ENCODE measurements around the gene FNDC8.
"Not testable (repeated sequence)": the region's sequence is repeated elsewhere in the genome, so short reads cannot be mapped to it uniquely, and the experiment has no call there.

Gene FNDC8

GRCh38 chr17:35175638-35176415, 54.4 kb downstream of the FNDC8 start:
- no peak overlapping the region for H3K4me3 ChIP-seq (ENCODE audit: low read depth, low read length)
- DNase-seq (ENCODE audit: low read depth, low spot score), result no peak
- in situ Hi-C loops (cut with HindIII; ENCODE audit: low sequenced_read_pairs), result no loop called here
- no peak for TF ChIP-seq CTCF (IDR thresholded peaks at IDR 0.05; ENCODE audit: low read depth, low read length)

- DNase-seq (ENCODE audit: low read depth, low spot score), result no peak
- in situ Hi-C loops (cut with HindIII; ENCODE audit: low sequenced_read_pairs), result no loop called here
- no peak for TF ChIP-seq CTCF (IDR thresholded peaks at IDR 0.05; ENCODE audit: low read depth, low read length)
- H3K4me3 ChIP-seq (ENCODE audit: low read depth, low read length), result no peak overlapping the region
Measured at GRCh38 chr17:35176897-35177296, 55.5 kb downstream of the FNDC8 start.

- DNase-seq (ENCODE audit: low read depth, low spot score); H3K4me3 ChIP-seq (ENCODE audit: low read depth, low read length); in situ Hi-C loops (cut with HindIII; ENCODE audit: low sequenced_read_pairs): not testable (repeated sequence)
Measured at GRCh38 chr17:35179379-35179778, 58.0 kb downstream of the FNDC8 start.

All from astrocyte of the spinal cord (primary cell).